Fibroblast of lung (primary cell): ENCODE measurements around the gene FBXO3.

Experiments
- EZH2 ChIP-seq: IDR thresholded peaks from 2 replicates; pipeline ENCODE4 v1.5.1; 2012; ENCODE audit warnings: low read length, control low read depth, mild to moderate bottlenecking; ENCODE audit errors: missing control alignments
- TF ChIP-seq, protein P1 (sequence below), 2 donors: IDR thresholded peaks in 1 of 2; conservative IDR thresholded peaks in 1 of 2; 1 replicate in 1 of 2; 2 replicates in 1 of 2; pipeline ENCODE4 v1.5.1; 2011 to 2012; ENCODE audit warnings: low read length in 2 of 2, control low read depth in 1 of 2, inconsistent platforms in 1 of 2, low read depth in 1 of 2, mild to moderate bottlenecking in 1 of 2

DNA sequence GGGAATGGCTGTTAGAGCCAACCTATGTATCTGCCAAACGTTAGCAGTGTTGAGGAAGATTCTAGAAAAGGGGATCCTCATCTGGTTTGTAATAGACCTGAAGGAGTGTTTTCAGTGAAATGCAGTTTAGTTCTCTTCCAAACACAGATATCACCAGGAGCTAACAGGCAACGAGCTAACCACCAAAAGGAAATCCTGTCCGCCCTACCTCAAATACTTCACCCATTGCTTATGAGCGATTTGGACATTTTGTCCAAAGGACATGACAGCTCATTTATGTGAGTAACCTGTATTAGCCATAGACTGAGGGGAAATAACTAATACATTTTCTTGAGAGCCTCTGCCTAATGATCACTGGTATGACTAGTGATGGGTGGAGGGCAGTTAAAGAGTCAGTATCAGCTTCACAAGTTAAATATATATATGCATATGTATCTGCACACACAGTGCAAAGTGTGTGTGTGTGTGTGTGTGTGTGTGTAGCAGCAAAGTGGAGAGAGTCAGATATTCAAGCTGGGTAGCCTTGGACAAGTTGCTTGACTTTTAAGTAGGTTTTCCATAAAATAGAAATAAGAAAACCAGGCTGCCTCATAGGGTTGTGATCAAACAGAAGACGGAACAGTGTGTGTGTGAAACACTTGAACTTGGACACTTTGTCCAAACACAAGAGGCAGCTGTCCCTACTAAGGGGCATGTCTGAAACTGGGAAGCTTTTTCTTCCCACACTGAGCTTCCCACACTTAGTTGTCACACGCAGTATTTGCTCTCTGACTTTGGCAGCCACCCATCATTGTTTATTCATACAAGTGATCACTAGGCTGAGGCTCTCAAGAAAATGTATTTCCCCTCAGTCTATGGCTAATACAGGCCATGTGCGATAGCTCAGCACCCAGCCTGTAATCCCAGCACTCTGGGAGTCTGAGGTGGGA, 72.8 kb downstream of the FBXO3 start:
- TF ChIP-seq, protein P1, sequence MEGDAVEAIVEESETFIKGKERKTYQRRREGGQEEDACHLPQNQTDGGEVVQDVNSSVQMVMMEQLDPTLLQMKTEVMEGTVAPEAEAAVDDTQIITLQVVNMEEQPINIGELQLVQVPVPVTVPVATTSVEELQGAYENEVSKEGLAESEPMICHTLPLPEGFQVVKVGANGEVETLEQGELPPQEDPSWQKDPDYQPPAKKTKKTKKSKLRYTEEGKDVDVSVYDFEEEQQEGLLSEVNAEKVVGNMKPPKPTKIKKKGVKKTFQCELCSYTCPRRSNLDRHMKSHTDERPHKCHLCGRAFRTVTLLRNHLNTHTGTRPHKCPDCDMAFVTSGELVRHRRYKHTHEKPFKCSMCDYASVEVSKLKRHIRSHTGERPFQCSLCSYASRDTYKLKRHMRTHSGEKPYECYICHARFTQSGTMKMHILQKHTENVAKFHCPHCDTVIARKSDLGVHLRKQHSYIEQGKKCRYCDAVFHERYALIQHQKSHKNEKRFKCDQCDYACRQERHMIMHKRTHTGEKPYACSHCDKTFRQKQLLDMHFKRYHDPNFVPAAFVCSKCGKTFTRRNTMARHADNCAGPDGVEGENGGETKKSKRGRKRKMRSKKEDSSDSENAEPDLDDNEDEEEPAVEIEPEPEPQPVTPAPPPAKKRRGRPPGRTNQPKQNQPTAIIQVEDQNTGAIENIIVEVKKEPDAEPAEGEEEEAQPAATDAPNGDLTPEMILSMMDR (conservative IDR thresholded peaks at IDR 0.05 in 1 of 2, IDR thresholded peaks at IDR 0.05 in 1 of 2; ENCODE audit: low read depth in 1 of 2, low read length in 2 of 2), result no peak
- no peak for TF ChIP-seq EZH2
